IPS-20b (cell line): ENCODE results near the gene MYO1A.

Source experiments
- H3K27ac ChIP-seq: one replicate; pipeline ENCODE4 v1.5.1; 2013; ENCODE audit warnings: low read length
- H3K27me3 ChIP-seq: 2 replicates; pipeline ENCODE4 v1.6.1; 2013; ENCODE audit warnings: mild to moderate bottlenecking, low read length, inconsistent platforms; ENCODE audit not compliant: insufficient read depth
- H3K36me3 ChIP-seq: 2 replicates; pipeline ENCODE4 v1.6.1; 2013; ENCODE audit warnings: low read depth, mild to moderate bottlenecking, inconsistent platforms, low read length, moderate library complexity; ENCODE audit not compliant: insufficient read depth
- H3K4me1 ChIP-seq: 2 replicates; pipeline ENCODE4 v1.6.1; 2013; ENCODE audit warnings: mild to moderate bottlenecking, control low read depth, inconsistent platforms, low read length, moderate library complexity; ENCODE audit not compliant: insufficient read depth
- H3K4me3 ChIP-seq: 2 replicates; pipeline ENCODE4 v1.5.1; 2013; ENCODE audit warnings: mild to moderate bottlenecking, low read length, inconsistent platforms
- H3K9ac ChIP-seq: 2 replicates; pipeline ENCODE4 v1.6.1; 2013; ENCODE audit warnings: low read depth, mild to moderate bottlenecking, inconsistent platforms, low read length, moderate library complexity
- H3K9me3 ChIP-seq: 2 replicates; pipeline ENCODE4 v1.6.1; 2013; ENCODE audit warnings: mild to moderate bottlenecking, low read depth, low read length, inconsistent platforms; ENCODE audit not compliant: insufficient read depth

Gene MYO1A

DNA sequence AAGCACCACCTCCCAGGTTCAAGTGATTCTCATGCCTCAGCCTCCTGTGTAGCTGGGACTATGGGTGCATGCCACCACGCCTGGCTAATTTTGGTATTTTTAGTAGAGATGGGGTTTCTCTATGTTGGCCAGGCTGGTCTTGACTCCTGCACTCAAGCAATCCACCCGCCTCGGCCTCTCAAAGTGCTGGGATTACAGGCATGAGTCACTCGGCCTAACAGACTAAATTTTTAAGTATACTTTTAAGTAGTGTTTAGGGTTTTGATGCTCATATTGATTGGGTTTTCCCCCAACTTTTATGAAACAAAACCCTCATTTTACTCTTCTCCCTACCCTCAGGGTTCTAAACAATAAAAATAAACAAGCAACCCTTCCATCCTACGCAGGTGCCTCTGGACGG lies 5.5 kb downstream of the MYO1A start:
- no peak overlapping the region for H3K4me3 ChIP-seq
- no peak overlapping the region for H3K9ac ChIP-seq
- no peaks in the 10 kb centered on the region for H3K9me3 ChIP-seq
- no peaks in the 10 kb centered on the region; the same call in 1 of the 2 replicates for H3K27me3 ChIP-seq
- no peaks in the 10 kb centered on the region for H3K36me3 ChIP-seq
- no peaks in the 10 kb centered on the region for H3K4me1 ChIP-seq
- H3K27ac ChIP-seq: no peak overlapping the region

DNA sequence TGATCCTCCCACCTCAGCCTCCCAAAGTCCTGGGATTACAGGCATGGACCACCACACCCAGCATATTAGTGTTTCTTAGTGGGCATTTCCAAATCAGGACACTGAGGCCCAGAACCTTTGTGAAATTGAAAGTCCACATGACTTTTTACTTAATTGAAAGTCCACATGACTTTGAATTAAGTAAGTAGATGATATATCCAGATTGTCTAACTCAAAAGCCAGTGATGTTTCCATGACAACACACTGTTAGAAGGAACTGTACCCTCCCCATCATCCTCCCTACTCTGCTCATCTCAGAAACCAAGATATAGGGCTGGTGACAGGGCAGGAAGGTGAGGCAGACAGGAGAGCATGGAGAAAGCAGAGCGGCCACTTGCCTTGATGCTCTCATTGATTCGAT lies 7.2 kb downstream of the MYO1A start:
- no peaks in the 10 kb centered on the region for H3K36me3 ChIP-seq
- no peak overlapping the region for H3K4me3 ChIP-seq
- no peaks in the 10 kb centered on the region for H3K4me1 ChIP-seq
- H3K27ac ChIP-seq: no peak overlapping the region
- H3K27me3 ChIP-seq: no peaks in the 10 kb centered on the region; the same call in 1 of the 2 replicates
- no peak overlapping the region for H3K9ac ChIP-seq
- no peaks in the 10 kb centered on the region for H3K9me3 ChIP-seq

DNA sequence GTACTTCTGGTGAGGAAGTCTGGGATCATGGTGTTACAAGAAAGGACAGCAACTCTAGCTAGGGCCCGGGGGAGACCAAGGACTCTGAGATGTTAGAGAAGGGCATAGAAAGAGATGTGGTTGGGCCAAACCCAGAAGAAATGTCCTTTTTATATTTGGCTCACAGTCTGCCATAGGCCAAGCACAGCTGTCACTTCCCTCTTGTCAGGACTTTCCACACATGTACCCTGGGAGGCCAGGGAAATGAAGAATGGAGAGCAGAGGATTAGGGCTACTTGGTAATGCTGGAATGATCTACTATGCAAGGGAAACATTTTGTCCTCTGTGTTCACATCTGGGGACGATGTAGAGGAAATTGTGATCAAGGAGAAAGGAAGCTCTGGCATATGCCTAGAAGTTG lies 9.2 kb downstream of the MYO1A start:
- Histone ChIP-seq H3K9me3 (no peaks in the 10 kb centered on the region), H3K36me3 (no peaks in the 10 kb centered on the region), H3K4me1 (no peaks in the 10 kb centered on the region), H3K4me3 (no peak overlapping the region), H3K27ac (no peak overlapping the region), H3K27me3 (no peaks in the 10 kb centered on the region; the same call in 1 of the 2 replicates), H3K9ac (no peak overlapping the region)

DNA sequence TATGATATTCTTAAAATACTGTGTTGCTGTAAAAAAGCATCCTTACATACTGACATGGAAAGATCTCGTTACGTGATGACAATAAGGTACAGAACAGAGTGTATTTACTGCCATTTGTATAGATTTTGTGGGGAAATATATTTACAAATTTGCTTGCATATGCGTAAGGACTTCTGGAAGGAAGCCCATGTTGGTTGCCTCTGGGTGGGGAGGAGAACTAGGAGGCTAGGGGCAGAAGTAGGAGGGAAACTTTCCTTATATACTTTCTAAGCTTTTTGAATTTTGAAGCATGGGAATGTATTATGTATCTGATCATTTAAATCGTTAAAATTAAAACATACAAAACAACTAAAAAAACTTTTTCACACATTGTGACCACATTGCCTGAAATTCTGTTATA lies 9.7 kb downstream of the MYO1A start:
- no peak overlapping the region for H3K27ac ChIP-seq
- no peaks in the 10 kb centered on the region; the same call in 1 of the 2 replicates for H3K27me3 ChIP-seq
- H3K9ac ChIP-seq: no peak overlapping the region
- H3K4me3 ChIP-seq: no peak overlapping the region
- H3K36me3 ChIP-seq: no peaks in the 10 kb centered on the region
- no peaks in the 10 kb centered on the region for H3K4me1 ChIP-seq
- no peaks in the 10 kb centered on the region for H3K9me3 ChIP-seq

DNA sequence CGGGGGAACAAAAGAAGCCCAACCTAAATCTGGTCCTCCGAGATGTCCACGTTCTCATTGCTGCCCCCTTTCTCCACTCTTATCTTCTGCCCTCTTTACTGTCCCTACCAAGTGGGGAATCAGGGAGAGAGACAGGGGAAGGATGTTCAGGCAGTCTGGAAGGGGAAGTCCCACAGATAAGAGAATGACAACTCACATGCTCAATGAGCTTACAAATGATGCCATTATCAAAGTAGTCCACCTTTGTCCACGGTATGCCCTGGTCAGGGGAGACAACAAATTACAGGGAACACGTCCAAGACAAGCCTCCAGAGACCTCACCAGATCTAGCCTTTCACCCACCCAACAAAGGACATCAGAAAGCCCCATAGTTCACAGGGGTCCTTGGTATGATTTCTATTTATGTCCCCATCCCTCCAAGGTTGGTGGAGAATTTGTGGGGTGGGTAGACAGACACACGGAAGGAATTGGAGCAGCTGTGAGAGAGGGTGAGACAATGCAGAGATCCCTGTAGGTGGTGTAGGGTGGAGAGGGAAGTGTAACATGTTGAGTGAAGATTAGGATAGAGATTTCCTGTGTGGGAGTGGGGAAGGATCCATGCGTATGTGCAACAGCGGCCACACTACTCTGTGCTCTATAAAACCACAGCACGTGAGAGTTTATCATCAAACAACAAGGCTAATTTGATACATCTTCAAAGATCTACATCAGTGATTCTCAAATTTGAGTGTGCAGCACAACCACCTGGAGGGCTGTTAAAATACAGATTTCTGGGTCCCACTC lies 10.7 kb downstream of the MYO1A start:
- Histone ChIP-seq H3K4me1 (no peaks in the 10 kb centered on the region), H3K27ac (no peak overlapping the region), H3K9ac (no peak overlapping the region), H3K9me3 (no peaks in the 10 kb centered on the region), H3K4me3 (no peak overlapping the region), H3K27me3 (no peaks in the 10 kb centered on the region; the same call in 1 of the 2 replicates), H3K36me3 (no peaks in the 10 kb centered on the region)

DNA sequence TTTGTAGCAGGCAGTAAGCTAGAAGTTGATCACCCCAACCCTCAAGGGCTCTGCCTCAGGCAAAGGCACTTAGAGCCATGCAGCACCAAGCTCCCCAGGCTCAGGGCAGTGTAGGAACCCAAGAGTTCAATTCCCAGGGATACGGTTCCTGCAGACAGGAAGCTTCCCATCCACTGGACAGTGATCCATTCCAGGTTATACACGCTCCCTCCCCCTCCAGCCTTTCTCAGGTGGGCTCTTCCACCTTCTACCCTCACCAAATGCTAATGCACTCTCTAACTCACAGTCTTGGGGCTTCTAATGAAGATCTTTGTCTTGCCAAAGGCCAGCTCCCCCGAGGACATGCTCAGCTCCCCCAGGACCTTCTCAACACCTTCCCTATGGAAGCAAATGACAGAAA lies 12.7 kb downstream of the MYO1A start:
- Histone ChIP-seq H3K36me3 (no peaks in the 10 kb centered on the region), H3K9me3 (no peaks in the 10 kb centered on the region), H3K9ac (no peak overlapping the region), H3K27ac (no peak overlapping the region), H3K27me3 (no peaks in the 10 kb centered on the region; the same call in 1 of the 2 replicates), H3K4me1 (no peaks in the 10 kb centered on the region), H3K4me3 (no peak overlapping the region)

DNA sequence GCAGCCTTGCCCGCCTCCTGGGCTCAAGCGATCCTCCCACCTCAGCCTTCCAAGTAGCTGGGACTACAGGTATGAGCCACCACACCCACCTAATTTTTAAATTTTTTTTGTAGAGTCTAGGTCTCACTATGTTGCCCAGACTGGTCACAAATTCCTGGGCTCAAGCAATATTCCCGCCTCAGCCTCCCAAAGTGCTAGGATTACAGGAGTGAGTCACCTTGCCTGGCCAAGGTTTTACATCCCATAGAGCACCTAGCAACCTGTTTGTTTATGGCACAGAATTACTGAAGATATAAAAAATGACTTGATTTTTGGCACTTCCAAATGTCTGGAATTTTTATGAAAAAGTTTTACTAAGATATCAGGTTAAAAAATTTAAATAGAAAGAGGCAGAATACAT lies 16.5 kb downstream of the MYO1A start:
- H3K4me3 ChIP-seq: no peak overlapping the region
- no peaks in the 10 kb centered on the region for H3K27me3 ChIP-seq
- H3K4me1 ChIP-seq: no peaks in the 10 kb centered on the region
- no peak overlapping the region for H3K27ac ChIP-seq
- H3K9me3 ChIP-seq: no peaks in the 10 kb centered on the region
- no peak overlapping the region for H3K9ac ChIP-seq
- no peaks in the 10 kb centered on the region for H3K36me3 ChIP-seq

DNA sequence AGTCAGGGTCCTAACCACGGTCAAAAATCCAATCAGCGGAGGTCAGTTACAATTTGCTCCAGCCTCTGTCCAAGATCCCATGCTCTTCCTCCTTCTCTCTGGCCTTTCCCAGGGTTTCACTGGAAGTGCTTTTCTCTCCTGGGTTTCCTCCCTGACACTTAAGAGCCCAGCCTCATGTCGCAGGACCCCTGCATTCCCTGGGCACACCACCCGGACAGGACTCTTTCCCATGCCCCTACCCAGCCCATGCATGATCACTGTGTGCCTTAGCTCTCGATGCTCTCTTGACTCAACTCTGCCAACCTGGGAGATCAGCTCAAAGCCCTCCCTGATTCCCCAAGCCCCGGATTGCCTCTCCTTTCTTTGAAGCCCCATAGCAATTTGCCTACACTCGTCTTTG lies 18.1 kb downstream of the MYO1A start:
- Histone ChIP-seq H3K9me3 (no peaks in the 10 kb centered on the region), H3K27ac (no peak overlapping the region), H3K27me3 (no peaks in the 10 kb centered on the region), H3K9ac (no peak overlapping the region), H3K4me3 (no peak overlapping the region), H3K36me3 (no peaks in the 10 kb centered on the region), H3K4me1 (no peaks in the 10 kb centered on the region; the same call in 1 of the 2 replicates)

DNA sequence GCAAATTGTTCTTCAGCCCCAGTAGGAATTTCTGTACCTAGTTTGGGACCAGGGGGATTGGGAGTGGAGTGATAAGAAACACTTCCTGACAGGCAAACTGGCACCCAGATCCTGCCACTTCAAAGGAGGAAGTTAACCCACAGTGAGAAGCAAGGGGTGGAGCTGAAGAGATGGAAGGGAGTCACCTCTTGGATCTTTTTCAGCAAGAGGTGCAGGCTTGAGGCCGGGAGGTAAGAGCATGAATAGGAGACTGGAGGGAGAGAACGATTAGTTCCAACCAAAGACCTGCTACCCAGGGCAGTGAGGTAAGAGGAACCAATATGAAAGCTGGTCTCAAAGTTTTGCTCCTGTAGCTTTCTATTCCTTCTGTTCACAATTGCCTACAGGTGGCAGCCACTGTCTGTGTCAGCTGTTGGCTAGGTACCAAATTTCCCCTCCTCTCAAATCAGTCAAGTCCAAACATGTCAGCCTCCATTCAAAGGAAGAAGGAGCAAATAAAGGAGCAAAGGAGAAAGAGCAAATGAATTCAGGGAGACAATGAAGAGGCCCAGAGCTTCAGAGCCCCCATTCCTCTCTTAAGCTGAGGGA lies 18.7 kb downstream of the MYO1A start:
- no peak overlapping the region for H3K9ac ChIP-seq

DNA sequence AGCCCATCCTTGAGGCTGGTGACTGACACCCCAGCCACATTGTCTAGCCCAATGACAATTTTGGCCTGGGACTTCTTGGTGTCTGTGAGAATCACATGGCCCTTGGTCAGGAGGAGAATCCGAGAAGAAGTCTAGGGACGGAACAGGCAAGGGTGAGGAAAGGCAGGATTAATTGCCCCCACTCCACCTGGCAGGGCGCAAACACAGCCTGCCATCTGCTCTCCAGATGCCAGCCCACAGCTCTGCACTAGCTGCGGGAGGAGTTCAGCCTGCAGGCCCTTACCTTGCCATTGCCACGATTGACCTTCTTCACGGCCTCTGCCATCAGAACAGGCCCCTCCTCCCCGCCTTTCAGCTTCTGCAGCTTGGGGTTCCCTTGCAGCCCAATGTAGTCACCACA lies 20.5 kb downstream of the MYO1A start:
- no peak overlapping the region for H3K9ac ChIP-seq
- no peaks in the 10 kb centered on the region for H3K9me3 ChIP-seq
- no peak overlapping the region for H3K4me3 ChIP-seq
- H3K27ac ChIP-seq: no peak overlapping the region
- H3K27me3 ChIP-seq: no peaks in the 10 kb centered on the region
- no peaks in the 10 kb centered on the region; the same call in 1 of the 2 replicates for H3K4me1 ChIP-seq
- H3K36me3 ChIP-seq: no peaks in the 10 kb centered on the region

More for the DNA sequence above, 18.7 kb downstream of the MYO1A start:
- H3K36me3 ChIP-seq: no peaks in the 10 kb centered on the region
- no peak overlapping the region for H3K27ac ChIP-seq
- no peaks in the 10 kb centered on the region for H3K9me3 ChIP-seq
- H3K4me1 ChIP-seq: no peaks in the 10 kb centered on the region; the same call in 1 of the 2 replicates
- no peaks in the 10 kb centered on the region for H3K27me3 ChIP-seq
- no peak overlapping the region for H3K4me3 ChIP-seq

DNA sequence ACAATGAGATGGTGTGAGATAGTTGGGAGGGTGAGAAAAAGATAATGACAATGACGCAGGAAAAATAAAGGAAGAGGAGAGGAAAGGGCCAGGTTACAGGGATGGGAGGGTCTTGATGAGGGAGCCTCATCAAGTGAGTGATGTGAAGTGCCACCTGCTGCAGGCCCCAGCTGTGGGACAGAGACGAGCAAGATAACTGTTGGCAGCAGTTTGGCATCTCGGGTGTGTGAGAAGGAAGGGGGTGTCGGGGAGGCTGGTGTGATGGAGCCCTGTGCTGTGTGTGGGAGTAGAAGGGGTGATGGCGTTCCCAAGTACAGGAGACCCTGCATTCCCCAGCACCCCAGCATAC lies 22.1 kb downstream of the MYO1A start:
- Histone ChIP-seq H3K4me3 (no peak overlapping the region), H3K27me3 (no peaks in the 10 kb centered on the region), H3K9ac (no peak overlapping the region), H3K36me3 (no peaks in the 10 kb centered on the region), H3K9me3 (no peaks in the 10 kb centered on the region), H3K27ac (no peak overlapping the region), H3K4me1 (no peaks in the 10 kb centered on the region; the same call in 1 of the 2 replicates)
